H1 (cell line): Measurements from ENCODE around the gene ELANE. TPM values are rescaled to one million over a fixed set of nuclear protein-coding genes. Genes with fewer than 3 reads are reported as not detected.
A peak's percentile ranks its signal among the peaks of the same experiment; 100 is the strongest.

Source experiments
- CTCF ChIA-PET: fragments of 300-600 bp; sonication (Branson Sonifier 250); formaldehyde crosslinking; loops from one replicate; lab custom pipeline; 2021; ENCODE audit not compliant: partially characterized antibody; lab: Charles Lee
- POLR2A ChIA-PET: fragments of 300-600 bp; sonication (Branson Sonifier 250); formaldehyde crosslinking; loops from one replicate; lab custom pipeline; 2021; ENCODE audit warnings: inconsistent platforms; ENCODE audit not compliant: partially characterized antibody; lab: Charles Lee
- DNase-seq, 2 experiments: peaks; one replicate each; pipeline versions ENCODE4 v3.0.0 to v3.0.0-alpha.2; 2010 to 2022; ENCODE audit warnings: low spot score in 2 of 2, low read depth in 1 of 2, mixed read lengths in 1 of 2
- FAIRE-seq: peaks from 2 replicates; lab custom pipeline; 2011; peaks lifted over from hg19 to GRCh38; lab: Jason Lieb, UNC
- H2AFZ ChIP-seq: 2 replicates; pipeline ENCODE4 v1.8.1; 2012; ENCODE audit warnings: low read length, inconsistent platforms
- H2AK5ac ChIP-seq: 2 replicates; pipeline ENCODE4 v1.6.1; 2013; ENCODE audit warnings: low read depth, low read length
- H2BK120ac ChIP-seq: replicated peaks from 2 replicates; pipeline ENCODE3; 2013; ENCODE audit warnings: low read depth, low read length, inconsistent platforms
- H2BK12ac ChIP-seq: 2 replicates; pipeline ENCODE4 v1.6.1; 2013; ENCODE audit warnings: low read depth, low read length
- H2BK15ac ChIP-seq: 2 replicates; pipeline ENCODE4 v1.6.1; 2013; ENCODE audit warnings: low read length
- H2BK20ac ChIP-seq: 2 replicates; pipeline ENCODE4 v1.6.1; 2013; ENCODE audit warnings: low read length
- H2BK5ac ChIP-seq: 2 replicates; pipeline ENCODE4 v1.6.1; 2013; ENCODE audit warnings: low read depth, low read length
- H3K14ac ChIP-seq: 2 replicates; pipeline ENCODE4 v1.6.1; 2013; ENCODE audit warnings: inconsistent platforms; ENCODE audit not compliant: insufficient read length
- H3K18ac ChIP-seq: 2 replicates; pipeline ENCODE4 v1.6.1; 2013; ENCODE audit warnings: low read length; ENCODE audit errors: extremely low read depth
- H3K23ac ChIP-seq: 2 replicates; pipeline ENCODE4 v1.6.1; 2013; ENCODE audit warnings: inconsistent platforms; ENCODE audit not compliant: insufficient read length
- H3K23me2 ChIP-seq: 2 replicates; pipeline ENCODE4 v1.6.1; 2013; ENCODE audit warnings: low read depth, low read length
- H3K27ac ChIP-seq: 2 replicates; pipeline ENCODE4 v1.6.1; 2011; ENCODE audit warnings: low read depth, low read length, inconsistent platforms
- H3K27me3 ChIP-seq, 4 experiments: replicated peaks in 1 of 4; 1 replicate in 1 of 4; 2 replicates in 3 of 4; pipeline versions ENCODE4 v1.6.1 to v1.8.1; 2011 to 2013; ENCODE audit warnings: low read length in 3 of 4, mild to moderate bottlenecking in 3 of 4, inconsistent platforms in 2 of 4, mixed read lengths in 2 of 4, moderate library complexity in 1 of 4; ENCODE audit not compliant: control insufficient read depth in 3 of 4, insufficient read depth in 3 of 4; ENCODE audit errors: extremely low read depth in 1 of 4
- H3K36me3 ChIP-seq, 4 experiments: 2 replicates each; pipeline versions ENCODE4 v1.6.1 to v1.8.1; 2011 to 2013; ENCODE audit warnings: mild to moderate bottlenecking in 4 of 4, low read length in 3 of 4, moderate library complexity in 2 of 4, control low read depth in 1 of 4, inconsistent platforms in 1 of 4; ENCODE audit not compliant: insufficient read depth in 4 of 4, control insufficient read depth in 2 of 4
- H3K4ac ChIP-seq: replicated peaks from 2 replicates; pipeline ENCODE3; 2013; ENCODE audit warnings: low read length, low read depth, mixed read lengths, inconsistent platforms; ENCODE audit not compliant: insufficient read length
- H3K4me1 ChIP-seq, 4 experiments: replicated peaks in 1 of 4; 1 replicate in 1 of 4; 2 replicates in 3 of 4; pipeline versions ENCODE4 v1.6.1 to v1.8.1; 2011 to 2013; ENCODE audit warnings: low read length in 3 of 4, inconsistent platforms in 2 of 4, mixed read lengths in 1 of 4; ENCODE audit not compliant: insufficient read depth in 4 of 4, control insufficient read depth in 3 of 4
- H3K4me2 ChIP-seq, 2 experiments: 2 replicates each; pipeline versions ENCODE4 v1.6.1 to v1.8.1; 2011 to 2013; ENCODE audit warnings: low read depth in 2 of 2, low read length in 2 of 2, control low read depth in 1 of 2, inconsistent platforms in 1 of 2, mild to moderate bottlenecking in 1 of 2; ENCODE audit not compliant: insufficient read depth in 1 of 2
- H3K4me3 ChIP-seq, 4 experiments: fragments of 200-600, 300-600 bp in 1 of 4; sonication (generic), shearing (Covaris generic), sonication (Bioruptor Twin) in 1 of 4; 2 replicates each; pipeline versions ENCODE4 v1.5.1 to v1.8.1; 2011 to 2016; ENCODE audit warnings: low read length in 4 of 4, low read depth in 3 of 4, control low read depth in 2 of 4, inconsistent platforms in 2 of 4, mild to moderate bottlenecking in 2 of 4, mixed read lengths in 1 of 4, moderate library complexity in 1 of 4; ENCODE audit not compliant: insufficient read depth in 2 of 4; ENCODE audit errors: extremely low read depth in 1 of 4
- H3K56ac ChIP-seq: replicated peaks from 2 replicates; pipeline ENCODE3; 2013; ENCODE audit warnings: low read depth, mild to moderate bottlenecking, mixed read lengths, low read length, inconsistent platforms; ENCODE audit not compliant: insufficient read length
- H3K79me1 ChIP-seq: 2 replicates; pipeline ENCODE4 v1.6.1; 2013; ENCODE audit warnings: low read depth, low read length, control low read depth
- H3K79me2 ChIP-seq, 2 experiments: 2 replicates each; pipeline versions ENCODE4 v1.6.1 to v1.8.1; 2012 to 2013; ENCODE audit warnings: low read length in 2 of 2, mild to moderate bottlenecking in 2 of 2, inconsistent platforms in 1 of 2; ENCODE audit not compliant: insufficient read depth in 2 of 2, control insufficient read depth in 1 of 2
- H3K9ac ChIP-seq, 4 experiments: replicated peaks in 1 of 4; 1 replicate in 1 of 4; 2 replicates in 3 of 4; pipeline versions ENCODE4 v1.6.1 to v1.8.1; 2011 to 2013; ENCODE audit warnings: low read depth in 3 of 4, low read length in 3 of 4, control low read depth in 2 of 4, mild to moderate bottlenecking in 2 of 4, moderate library complexity in 2 of 4, inconsistent platforms in 1 of 4; ENCODE audit errors: extremely low read depth in 1 of 4
- H3K9me3 ChIP-seq, 2 experiments: 2 replicates each; pipeline versions ENCODE4 v1.6.1 to v1.8.1; 2012 to 2013; ENCODE audit warnings: mild to moderate bottlenecking in 2 of 2, moderate library complexity in 2 of 2, control low read depth in 1 of 2, inconsistent platforms in 1 of 2, low read depth in 1 of 2, low read length in 1 of 2, mixed read lengths in 1 of 2; ENCODE audit not compliant: insufficient read depth in 2 of 2
- H4K20me1 ChIP-seq, 2 experiments: replicated peaks in 1 of 2; 2 replicates each; pipeline versions ENCODE3 to v1.8.1; 2011 to 2013; ENCODE audit warnings: inconsistent platforms in 2 of 2, low read length in 2 of 2, mild to moderate bottlenecking in 1 of 2; ENCODE audit not compliant: insufficient read depth in 2 of 2, control insufficient read depth in 1 of 2
- H4K5ac ChIP-seq: 2 replicates; pipeline ENCODE4 v1.6.1; 2013; ENCODE audit warnings: low read length, low read depth, mixed read lengths, inconsistent platforms; ENCODE audit not compliant: insufficient read length
- H4K8ac ChIP-seq: 2 replicates; pipeline ENCODE4 v1.8.0; 2013; ENCODE audit warnings: mild to moderate bottlenecking, moderate library complexity, low read length, inconsistent platforms; ENCODE audit not compliant: insufficient read depth; ENCODE audit errors: extremely low read depth
- H4K91ac ChIP-seq: replicated peaks from 2 replicates; pipeline ENCODE3; 2013; ENCODE audit warnings: low read length, mixed read lengths, inconsistent platforms; ENCODE audit not compliant: insufficient read length
- KDM1A ChIP-seq: fragments of 200-600, 300-600 bp; sonication (generic); IDR thresholded peaks from 2 replicates; pipeline ENCODE4 v1.7.1; 2016; ENCODE audit warnings: mild to moderate bottlenecking, low read length, borderline replicate concordance
- SP4 ChIP-seq: IDR thresholded peaks from 2 replicates; pipeline ENCODE4 v1.6.1; 2012; ENCODE audit warnings: low read length, inconsistent platforms
- WGBS, 2 experiments: shearing (Covaris generic) in 1 of 2; methylation state at CpG; one replicate each; pipeline versions ENCODE4 v1.1.6 to v1.1.7; 2013 to 2015; ENCODE audit warnings: low lambda C conversion rate in 2 of 2, mixed read lengths in 2 of 2, inconsistent platforms in 1 of 2, low coverage in 1 of 2, missing lambda C conversion rate in 1 of 2; ENCODE audit not compliant: insufficient replicate concordance in 2 of 2, insufficient coverage in 1 of 2, insufficient read length in 1 of 2; ENCODE audit errors: extremely low coverage in 1 of 2, missing lambda C conversion rate in 1 of 2; 5-methylcytosine and 5-hydroxymethylcytosine counted together
- polyA plus RNA-seq, 7 experiments: library from polyadenylated mRNA; depleted of rRNA in 3 of 7; stranded (reverse) in 5 of 7; unstranded in 2 of 7; fragments of >200 nt in 5 of 7; fragments of 200-250 nt in 2 of 7; gene quantifications; 1 replicate in 5 of 7; 2 replicates in 1 of 7; 4 replicates in 1 of 7; pipeline versions ENCODE4 v1.2.1 to v1.2.3, GENCODE V29; 2011 to 2013; ENCODE audit warnings: missing spikeins in 2 of 7, mixed read lengths in 2 of 7
- total RNA-seq: library from RNA; stranded (reverse); fragmentation: NEBNext Ultra II Directional; extraction: Animal tissue kit (Norgen Biotek cat#: 25700); gene quantifications from 2 replicates; pipeline ENCODE4 v1.2.1, GENCODE V29; 2021

The ELANE gene
- total and polyA plus RNA-seq, 2 of the 8 experiments (the other 6 are each of a cell fraction or from before 2014, with no cell fraction given) = not detected

- Histone ChIP-seq H3K27ac (no peak overlapping the region), H4K20me1 (peaks cover 13 to 32% of the 10 kb centered on the region in 2 experiments), H3K36me3 (peaks cover 0 to 11% (median 2%) of the 10 kb centered on the region in 4 experiments; a peak in 2 of 8 replicates), H3K4ac (no peak overlapping the region), H3K23ac (no peak overlapping the region), H3K14ac (no peak overlapping the region), H3K18ac (no peak overlapping the region), H3K56ac (no peak overlapping the region), H3K4me3 (no peak overlapping the region), H3K4me1 (peaks cover 0 to 10% (median 4%) of the 10 kb centered on the region in 4 experiments; a peak in 4 of 7 replicates), H3K27me3 (no peaks in the 10 kb centered on the region), H2BK15ac (no peak overlapping the region), H2BK12ac (no peak overlapping the region), H3K79me2 (peaks cover 0 to 22% of the 10 kb centered on the region in 2 experiments; a peak in 2 of 4 replicates), H2BK5ac (no peak overlapping the region), H4K5ac (no peak overlapping the region), H3K79me1 (peaks cover 7% of the 10 kb centered on the region), H4K91ac (no peak overlapping the region), H3K23me2 (peaks cover 3% of the 10 kb centered on the region; the same call in 1 of the 2 replicates), H3K9ac (no peak overlapping the region), H2AK5ac (no peak overlapping the region), H3K4me2 (no peak overlapping the region), H2BK120ac (no peak overlapping the region), H2BK20ac (no peak overlapping the region), H3K9me3 (no peaks in the 10 kb centered on the region), H4K8ac (no peak overlapping the region), H2AFZ (no peak overlapping the region)
- DNase-seq (no peak), FAIRE-seq (no peak)
- ChIA-PET POLR2A (interaction anchor here (0.6 to 1.4 kb wide), 10 partner anchors 8 to 125 kb away, joined by 3 to 5 read pairs (median 4); partner anchors contain the start of genes PTBP1 and WDR18), CTCF (interaction anchor here (0.7 to 2.2 kb wide), 5 partner anchors 10 to 133 kb away, joined by 3 to 8 read pairs (median 6); partner anchors contain the start of genes MED16 and RNU6-9)
- TF ChIP-seq SP4 (no peak), KDM1A (peak; percentile 63; the same call in 1 of the 2 replicates)
- WGBS, 2 experiments = 91% methylated on average over 14 of the region's 14 CpGs; no CpG with 5 or more reads in 1 of the 2 experiments
Observed at GRCh38 chr19:902446-903226, 50.5 kb downstream of the ELANE start.
